ENCODE data around the gene TMEM176A.

The TMEM176A gene

GRCh38 chr7:150790416-150791075 lies 10.0 kb upstream of the TMEM176A start:
- no peak for TF ChIP-seq CTCF (IDR thresholded peaks at IDR 0.05; ENCODE audit: low read depth, low read length)
- Histone ChIP-seq H3K9me3 (ENCODE audit: severe bottlenecking) (no peaks in the 10 kb centered on the region), H3K27me3 (ENCODE audit: insufficient read depth, low read depth, severe bottlenecking) (no peaks in the 10 kb centered on the region), H3K36me3 (peaks cover 7% of the 10 kb centered on the region), H3K4me3 (ENCODE audit: low read depth, low read length) (no peak overlapping the region), H3K27ac (no peak overlapping the region)
- DNase-seq = no peak

- Histone ChIP-seq H3K36me3 (peaks cover 11% of the 10 kb centered on the region), H3K27me3 (ENCODE audit: insufficient read depth, low read depth, severe bottlenecking) (no peaks in the 10 kb centered on the region), H3K9me3 (ENCODE audit: severe bottlenecking) (no peaks in the 10 kb centered on the region), H3K4me3 (ENCODE audit: low read depth, low read length) (no peak overlapping the region), H3K27ac (no peak overlapping the region)
- no peak for DNase-seq
- no peak for TF ChIP-seq CTCF (IDR thresholded peaks at IDR 0.05; ENCODE audit: low read depth, low read length)
These were observed 9.3 kb upstream of the TMEM176A start for GRCh38 chr7:150791304-150791703.

DNA sequence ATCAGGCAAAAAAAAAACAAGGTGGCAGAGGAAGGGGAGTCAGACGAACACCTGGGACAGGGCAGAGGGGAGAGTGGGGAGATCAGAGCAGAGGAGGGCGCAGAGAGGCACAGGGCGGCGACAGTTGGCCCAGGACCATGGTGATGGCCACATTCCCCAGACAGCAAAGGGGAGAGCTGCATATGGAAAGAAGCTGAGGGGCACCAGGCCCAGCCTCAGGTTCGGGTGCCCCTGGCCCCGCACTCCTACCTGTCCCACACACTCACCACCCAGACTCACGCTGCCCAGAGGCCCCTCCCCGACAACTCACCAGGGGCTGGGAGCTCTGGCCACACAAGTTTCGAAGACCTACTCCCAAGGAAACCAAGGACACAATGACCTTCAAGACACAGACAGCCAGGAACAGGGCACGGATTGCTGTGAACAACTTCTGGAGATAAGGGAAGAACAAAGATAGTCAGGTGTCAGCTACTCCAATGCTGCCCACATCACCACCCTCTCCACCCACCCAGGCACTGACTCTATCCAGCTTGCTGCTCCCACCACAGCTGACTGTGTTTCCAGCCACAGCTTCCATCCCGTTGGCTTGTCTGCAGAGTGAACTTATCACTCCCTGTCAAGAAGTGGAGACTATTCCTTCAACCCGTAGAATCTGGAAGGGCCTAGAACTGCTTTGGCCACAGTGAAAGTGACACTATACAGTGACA lies 8.7 kb upstream of the TMEM176A start:
- no peak for DNase-seq
- H3K9me3 ChIP-seq (ENCODE audit: severe bottlenecking) = no peaks in the 10 kb centered on the region
- no peak overlapping the region for H3K4me3 ChIP-seq (ENCODE audit: low read depth, low read length)
- H3K27ac ChIP-seq = no peak overlapping the region
- peaks cover 11% of the 10 kb centered on the region for H3K36me3 ChIP-seq
- TF ChIP-seq CTCF (IDR thresholded peaks at IDR 0.05; ENCODE audit: low read depth, low read length) = no peak
- H3K27me3 ChIP-seq (ENCODE audit: insufficient read depth, low read depth, severe bottlenecking) = no peaks in the 10 kb centered on the region

GRCh38 chr7:150793569-150794238 lies 6.9 kb upstream of the TMEM176A start:
- Histone ChIP-seq H3K36me3 (peaks cover 11% of the 10 kb centered on the region), H3K9me3 (ENCODE audit: severe bottlenecking) (no peaks in the 10 kb centered on the region), H3K27ac (no peak overlapping the region), H3K27me3 (ENCODE audit: insufficient read depth, low read depth, severe bottlenecking) (no peaks in the 10 kb centered on the region), H3K4me3 (ENCODE audit: low read depth, low read length) (no peak overlapping the region)
- no peak for DNase-seq
- TF ChIP-seq CTCF (IDR thresholded peaks at IDR 0.05; ENCODE audit: low read depth, low read length) = no peak

DNA sequence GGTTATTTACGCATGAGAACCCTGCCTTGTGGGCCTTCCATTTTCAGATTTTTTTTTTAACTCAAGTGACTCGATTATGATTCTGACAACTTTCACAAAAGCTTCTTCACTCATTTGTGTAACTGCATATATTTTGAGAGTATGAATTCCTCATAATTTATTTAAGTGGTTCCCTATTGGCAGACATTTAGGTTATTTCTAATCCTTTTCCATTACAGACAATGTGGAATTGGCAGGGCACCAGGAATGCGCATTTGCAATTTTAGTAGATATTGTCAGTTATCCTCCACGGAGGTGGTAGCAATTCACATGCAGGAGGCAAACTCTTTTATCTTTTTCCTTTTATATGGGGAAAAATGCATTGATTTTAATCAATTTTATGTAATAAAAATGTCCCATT lies 2.9 kb upstream of the TMEM176A start:
- TF ChIP-seq CTCF (IDR thresholded peaks at IDR 0.05; ENCODE audit: low read depth, low read length) = no peak
- H3K36me3 ChIP-seq = peaks cover 11% of the 10 kb centered on the region
- H3K4me3 ChIP-seq (ENCODE audit: low read depth, low read length) = no peak overlapping the region
- H3K27me3 ChIP-seq (ENCODE audit: insufficient read depth, low read depth, severe bottlenecking) = no peaks in the 10 kb centered on the region
- H3K9me3 ChIP-seq (ENCODE audit: severe bottlenecking) = no peaks in the 10 kb centered on the region
- no peak for DNase-seq
- H3K27ac ChIP-seq = no peak overlapping the region
